Fibroblast of lung (primary cell): Measurements from ENCODE around the gene EGF. TPM values are rescaled to one million over a fixed set of nuclear protein-coding genes. Genes with fewer than 3 reads are reported as not detected.

Experiments
- DNase-seq, 2 donors: peaks; one replicate each; pipeline versions ENCODE4 v3.0.0 to v3.0.0-alpha.2; 2010; ENCODE audit warnings: low read depth in 2 of 2
- H2AFZ ChIP-seq: 2 replicates; pipeline ENCODE4 v1.5.1; 2012; ENCODE audit warnings: low read length, control low read depth, inconsistent platforms
- H3K27ac ChIP-seq: 2 replicates; pipeline ENCODE4 v1.5.1; 2011; ENCODE audit warnings: low read length, control low read depth; ENCODE audit not compliant: insufficient read depth
- H3K27me3 ChIP-seq: 2 replicates; pipeline ENCODE4 v1.5.1; 2011; ENCODE audit warnings: mild to moderate bottlenecking, low read length; ENCODE audit not compliant: control insufficient read depth, insufficient read depth
- H3K36me3 ChIP-seq: 2 replicates; pipeline ENCODE4 v1.5.1; 2011; ENCODE audit warnings: low read length; ENCODE audit not compliant: control insufficient read depth, insufficient read depth
- H3K4me1 ChIP-seq: 2 replicates; pipeline ENCODE4 v1.5.1; 2011; ENCODE audit warnings: low read length; ENCODE audit not compliant: control insufficient read depth, insufficient read depth; ENCODE audit errors: extremely low read depth
- H3K4me2 ChIP-seq: 2 replicates; pipeline ENCODE4 v1.5.1; 2011; ENCODE audit warnings: low read length, control low read depth; ENCODE audit not compliant: insufficient read depth; ENCODE audit errors: extremely low read depth
- H3K4me3 ChIP-seq, 4 experiments: fragments of 200-600 bp in 1 of 4; sonication (generic) in 1 of 4; replicated peaks in 1 of 4; 2 replicates each; pipeline ENCODE4 v1.5.1; 2011 to 2016; ENCODE audit warnings: low read length in 4 of 4, low read depth in 3 of 4, mild to moderate bottlenecking in 3 of 4, control low read depth in 2 of 4, inconsistent platforms in 1 of 4, mixed read lengths in 1 of 4; ENCODE audit not compliant: insufficient read depth in 1 of 4; ENCODE audit errors: control extremely low read depth in 1 of 4
- H3K79me2 ChIP-seq: 2 replicates; pipeline ENCODE4 v1.5.1; 2012; ENCODE audit warnings: mild to moderate bottlenecking, low read length, inconsistent platforms; ENCODE audit not compliant: control insufficient read depth, insufficient read depth
- H3K9ac ChIP-seq: 2 replicates; pipeline ENCODE4 v1.5.1; 2011; ENCODE audit warnings: mild to moderate bottlenecking, low read length, control low read depth; ENCODE audit not compliant: insufficient read depth
- H3K9me3 ChIP-seq: 2 replicates; pipeline ENCODE4 v1.5.1; 2012; ENCODE audit warnings: low read depth, low read length; ENCODE audit not compliant: control insufficient read depth, insufficient read depth
- H4K20me1 ChIP-seq: 2 replicates; pipeline ENCODE4 v1.5.1; 2011; ENCODE audit warnings: low read length; ENCODE audit not compliant: control insufficient read depth, insufficient read depth; ENCODE audit errors: extremely low read depth
- CTCF ChIP-seq, 2 donors: IDR thresholded peaks in 1 of 2; conservative IDR thresholded peaks in 1 of 2; 1 replicate in 1 of 2; 2 replicates in 1 of 2; pipeline ENCODE4 v1.5.1; 2011 to 2012; ENCODE audit warnings: low read length in 2 of 2, control low read depth in 1 of 2, inconsistent platforms in 1 of 2, low read depth in 1 of 2, mild to moderate bottlenecking in 1 of 2
- EZH2 ChIP-seq: IDR thresholded peaks from 2 replicates; pipeline ENCODE4 v1.5.1; 2012; ENCODE audit warnings: low read length, control low read depth, mild to moderate bottlenecking; ENCODE audit errors: missing control alignments
- polyA plus RNA-seq, 2 donors: library from polyadenylated mRNA; depleted of rRNA in 1 of 2; stranded (reverse) in 1 of 2; unstranded in 1 of 2; fragments of >200 nt; gene quantifications; 2 replicates each; pipeline ENCODE4 v1.2.1, GENCODE V29; 2011 to 2012; ENCODE audit warnings: missing spikeins in 1 of 2
- total RNA-seq: library from RNA; depleted of rRNA; stranded (reverse); fragments of >200 nt; gene quantifications from 2 replicates; pipeline ENCODE4 v1.2.1, GENCODE V29; 2014

The EGF gene
- total and polyA plus RNA-seq, 2 donors (not counting 1 experiment from before 2014, with no cell fraction given) = 0.59 to 0.83 TPM

DNA sequence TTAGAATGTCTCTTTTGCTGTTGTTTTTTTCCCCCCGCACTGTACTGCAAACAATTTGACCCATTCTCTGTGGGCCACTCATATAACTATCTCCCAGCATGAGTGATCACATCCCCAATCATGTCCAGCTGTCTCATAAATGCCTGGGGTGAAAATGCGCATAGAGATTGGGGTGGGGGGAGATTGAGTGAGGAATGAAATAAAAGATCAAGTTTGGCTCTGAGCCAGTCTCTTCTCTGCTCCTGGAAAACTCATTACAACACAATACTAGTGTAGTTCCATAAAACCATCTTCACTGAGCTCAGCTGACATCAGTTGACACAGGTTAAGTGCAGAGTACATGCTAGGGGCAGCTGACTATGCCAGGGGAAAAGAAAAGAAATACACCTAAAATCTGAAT, 96.9 kb downstream of the EGF start:
- no peak overlapping the region for H2AFZ ChIP-seq
- no peaks in the 10 kb centered on the region for H3K9me3 ChIP-seq
- no peak overlapping the region for H3K27ac ChIP-seq
- H3K27me3 ChIP-seq = no peaks in the 10 kb centered on the region
- H3K9ac ChIP-seq = no peak overlapping the region
- no peak overlapping the region for H3K4me2 ChIP-seq
- no peaks in the 10 kb centered on the region for H4K20me1 ChIP-seq
- no peaks in the 10 kb centered on the region for H3K36me3 ChIP-seq
- no peak for DNase-seq
- no peaks in the 10 kb centered on the region for H3K4me1 ChIP-seq
- H3K79me2 ChIP-seq = no peaks in the 10 kb centered on the region
- H3K4me3 ChIP-seq = no peak overlapping the region
- TF ChIP-seq CTCF (conservative IDR thresholded peaks at IDR 0.05 in 1 of 2, IDR thresholded peaks at IDR 0.05 in 1 of 2; ENCODE audit: low read depth in 1 of 2, low read length in 2 of 2) = no peak
- TF ChIP-seq EZH2 = no peak

DNA sequence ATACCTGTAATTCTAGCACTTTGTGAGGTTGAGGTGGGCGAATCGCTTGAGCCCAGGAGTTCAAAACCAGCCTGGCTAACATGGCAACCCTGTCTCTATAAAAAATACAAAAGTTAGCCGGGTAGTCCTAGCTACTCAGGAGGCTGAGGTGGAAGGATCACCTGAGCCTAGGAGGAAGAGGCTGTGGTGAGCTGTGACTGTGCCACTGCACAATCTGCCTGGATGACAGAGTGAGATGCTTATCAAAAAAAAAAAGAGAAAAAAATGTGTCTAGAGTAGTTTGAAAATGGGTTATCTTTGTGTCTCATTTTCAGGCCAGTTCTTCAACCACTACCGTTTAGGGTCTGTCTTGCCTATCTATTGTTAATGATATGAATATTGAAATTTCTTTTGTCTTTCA, 98.1 kb downstream of the EGF start:
- H3K79me2 ChIP-seq = no peaks in the 10 kb centered on the region
- no peak overlapping the region for H3K4me2 ChIP-seq
- H4K20me1 ChIP-seq = no peaks in the 10 kb centered on the region
- no peak overlapping the region for H3K27ac ChIP-seq
- H2AFZ ChIP-seq = no peak overlapping the region
- TF ChIP-seq CTCF (conservative IDR thresholded peaks at IDR 0.05 in 1 of 2, IDR thresholded peaks at IDR 0.05 in 1 of 2; ENCODE audit: low read depth in 1 of 2, low read length in 2 of 2) = no peak
- H3K4me1 ChIP-seq = no peaks in the 10 kb centered on the region
- no peaks in the 10 kb centered on the region for H3K27me3 ChIP-seq
- no peak for DNase-seq
- H3K9me3 ChIP-seq = no peaks in the 10 kb centered on the region
- no peak overlapping the region for H3K4me3 ChIP-seq
- no peak overlapping the region for H3K9ac ChIP-seq
- no peaks in the 10 kb centered on the region for H3K36me3 ChIP-seq

DNA sequence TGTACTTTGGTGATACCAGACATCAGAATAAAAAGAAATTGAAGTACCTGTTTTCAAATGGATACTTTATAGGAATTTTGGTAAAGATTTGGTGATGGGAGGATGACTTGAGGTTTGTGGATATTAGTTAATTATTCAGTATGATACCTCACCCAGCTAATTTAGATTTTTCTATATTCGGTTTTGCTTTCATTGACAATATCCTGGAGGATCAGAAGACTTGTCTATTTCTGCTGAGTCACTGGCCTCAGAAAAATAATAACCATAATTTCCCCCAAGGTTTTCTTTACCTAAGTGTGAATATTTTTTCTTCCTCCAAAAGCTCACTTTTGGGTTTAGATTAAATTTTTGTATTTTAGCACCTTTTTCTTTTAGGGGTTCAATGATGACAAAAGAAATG, 100.2 kb downstream of the EGF start:
- Histone ChIP-seq H4K20me1 (no peaks in the 10 kb centered on the region), H3K9ac (no peak overlapping the region), H3K27ac (no peak overlapping the region), H3K36me3 (no peaks in the 10 kb centered on the region), H3K4me2 (no peak overlapping the region), H3K9me3 (no peaks in the 10 kb centered on the region), H2AFZ (no peak overlapping the region), H3K4me3 (no peak overlapping the region), H3K4me1 (no peaks in the 10 kb centered on the region), H3K79me2 (no peaks in the 10 kb centered on the region), H3K27me3 (no peaks in the 10 kb centered on the region)
- TF ChIP-seq EZH2 = no peak
- TF ChIP-seq CTCF (conservative IDR thresholded peaks at IDR 0.05 in 1 of 2, IDR thresholded peaks at IDR 0.05 in 1 of 2; ENCODE audit: low read depth in 1 of 2, low read length in 2 of 2) = no peak
- DNase-seq = no peak
